K562 (cell line): ENCODE results near the gene C1orf50. TPM values are rescaled to one million over a fixed set of nuclear protein-coding genes. Genes with fewer than 3 reads are reported as not detected.
A peak's percentile ranks its signal among the peaks of the same experiment; 100 is the strongest.

ENCODE experiments used
- ATAC-seq: fragments of 200-7000 bp; cut with Tn5 transposase; 3 replicates; pipeline ENCODE4 v1.9.1; 2020; ENCODE audit warnings: moderate library complexity
- BruUV-seq: library from RNA; stranded (reverse); fragments of 400-500 nt; replicated peaks from 2 replicates; lab custom pipeline; 2021; lab: Mats Ljungman, UMichigan
- CTCF ChIA-PET: fragments of 300-600 bp; formaldehyde crosslinking; extraction: SDS; loops from one replicate; lab custom pipeline; 2021; ENCODE audit warnings: low intra/inter-chr PET ratio; lab: Yijun Ruan, JAX
- POLR2A ChIA-PET: fragments of 300-600, 350-650 bp; sonication (Branson Sonifier 250); formaldehyde crosslinking; extraction: SDS; loops from one replicate; lab custom pipeline; 2021; ENCODE audit warnings: antibody characterized with exemption, inconsistent platforms; lab: Yijun Ruan, JAX
- DNase-seq, 4 experiments: peaks; one replicate each; pipeline versions ENCODE4 v3.0.0 to v3.0.0-alpha.2; 2011 to 2018; ENCODE audit warnings: low spot score in 3 of 4, mixed read lengths in 3 of 4; ENCODE audit errors: extremely low read depth in 1 of 4
- FAIRE-seq: peaks from 2 replicates; lab custom pipeline; 2011; peaks lifted over from hg19 to GRCh38; lab: Jason Lieb, UNC
- H2AFZ ChIP-seq: 2 replicates; pipeline ENCODE4 v1.6.0; 2011; ENCODE audit warnings: low read depth, low read length, control low read depth, inconsistent platforms
- H3K27ac ChIP-seq: fragments of 200-600 bp; 3 replicates; pipeline ENCODE4 v1.8.0; 2011; ENCODE audit warnings: low read depth, mild to moderate bottlenecking, control low read depth, inconsistent platforms, low read length, moderate library complexity, mixed read lengths; ENCODE audit errors: extremely low read depth
- H3K27me3 ChIP-seq, 2 experiments: fragments of 300-600 bp in 1 of 2; 2 replicates in 1 of 2; 3 replicates in 1 of 2; pipeline versions ENCODE4 v1.6.0 to v1.8.0; 2011; ENCODE audit warnings: inconsistent platforms in 2 of 2, low read length in 2 of 2, mild to moderate bottlenecking in 1 of 2, mixed read lengths in 1 of 2, moderate library complexity in 1 of 2; ENCODE audit not compliant: control insufficient read depth in 2 of 2, insufficient read depth in 2 of 2
- H3K36me3 ChIP-seq: fragments of 300-600 bp; 3 replicates; pipeline ENCODE4 v1.8.0; 2011; ENCODE audit warnings: mild to moderate bottlenecking, low read length, inconsistent platforms; ENCODE audit not compliant: control insufficient read depth, insufficient read depth
- H3K4me1 ChIP-seq, 2 experiments: fragments of 200-600 bp in 1 of 2; replicated peaks in 1 of 2; 2 replicates in 1 of 2; 3 replicates in 1 of 2; pipeline versions ENCODE4 v1.5.1 to v1.8.0; 2011; ENCODE audit warnings: inconsistent platforms in 2 of 2, low read length in 2 of 2, mild to moderate bottlenecking in 1 of 2, mixed read lengths in 1 of 2, moderate library complexity in 1 of 2; ENCODE audit not compliant: control insufficient read depth in 2 of 2, insufficient read depth in 2 of 2
- H3K4me2 ChIP-seq: 2 replicates; pipeline ENCODE4 v1.6.1; 2011; ENCODE audit warnings: low read length, control low read depth, inconsistent platforms, mixed read lengths; ENCODE audit not compliant: insufficient read depth
- H3K4me3 ChIP-seq: fragments of 200-600 bp; sonication (generic), shearing (Covaris generic); 2 replicates; pipeline ENCODE4 v1.5.1; 2016; ENCODE audit warnings: control low read depth, inconsistent platforms
- H3K79me2 ChIP-seq: fragments of 200-600 bp; 3 replicates; pipeline ENCODE4 v1.8.0; 2011; ENCODE audit warnings: low read length, inconsistent platforms; ENCODE audit not compliant: control insufficient read depth, insufficient read depth
- H3K9ac ChIP-seq, 2 experiments: 2 replicates each; pipeline versions ENCODE4 v1.6.0 to v1.6.1; 2011; ENCODE audit warnings: low read depth in 2 of 2, low read length in 2 of 2, control low read depth in 1 of 2, inconsistent platforms in 1 of 2, mild to moderate bottlenecking in 1 of 2, mixed read lengths in 1 of 2; ENCODE audit not compliant: insufficient read depth in 1 of 2
- H3K9me1 ChIP-seq: one replicate; pipeline ENCODE4 v1.6.0; 2011; ENCODE audit warnings: inconsistent platforms, mild to moderate bottlenecking, low read length, moderate library complexity; ENCODE audit not compliant: control insufficient read depth, insufficient read depth
- H3K9me3 ChIP-seq: replicated peaks from 2 replicates; pipeline ENCODE4 v1.5.1; 2011; ENCODE audit warnings: low read depth, low read length, inconsistent platforms; ENCODE audit not compliant: control insufficient read depth, insufficient read depth
- H4K20me1 ChIP-seq: replicated peaks from 2 replicates; pipeline ENCODE4 v1.6.1; 2011; ENCODE audit warnings: low read length, inconsistent platforms, mixed read lengths; ENCODE audit not compliant: control insufficient read depth, insufficient read depth
- ATF1 ChIP-seq, 2 experiments: fragments of 450-650 bp in 1 of 2; IDR thresholded peaks; 2 replicates each; pipeline ENCODE4 v1.6.1; 2016; ENCODE audit warnings: missing compliant biosample characterization in 1 of 2, missing genetic modification characterization in 1 of 2
- ATF3 ChIP-seq, 2 experiments: fragments of 450-650 bp in 1 of 2; sonication (generic) in 1 of 2; formaldehyde crosslinking in 1 of 2; IDR thresholded peaks in 1 of 2; conservative IDR thresholded peaks in 1 of 2; 2 replicates each; pipeline versions ENCODE4 v1.6.1 to v1.8.1; 2016 to 2023; ENCODE audit warnings: mild to moderate bottlenecking in 2 of 2, moderate library complexity in 2 of 2, inconsistent platforms in 1 of 2, missing genetic modification reagents in 1 of 2
- ATF7 ChIP-seq: fragments of 450-650 bp; IDR thresholded peaks from 2 replicates; pipeline ENCODE4 v1.7.1; 2014; ENCODE audit warnings: mild to moderate bottlenecking, moderate library complexity
- CTBP1 ChIP-seq: fragments of 450-650 bp; IDR thresholded peaks from 2 replicates; pipeline ENCODE4 v1.6.1; 2016; ENCODE audit warnings: borderline replicate concordance
- E2F5 ChIP-seq: sonication (generic); formaldehyde crosslinking; IDR thresholded peaks from 2 replicates; pipeline ENCODE4 v1.8.0; 2022; ENCODE audit warnings: mild to moderate bottlenecking, missing genetic modification reagents
- JUND ChIP-seq, 2 experiments: IDR thresholded peaks; 2 replicates in 1 of 2; 3 replicates in 1 of 2; pipeline ENCODE4 v1.6.1; 2011; ENCODE audit warnings: borderline replicate concordance in 2 of 2, low read depth in 2 of 2, low read length in 2 of 2, improper control_type of control experiment in 1 of 2, missing biosample characterization in 1 of 2, missing genetic modification characterization in 1 of 2, missing genetic modification reagents in 1 of 2
- KLF1 ChIP-seq: fragments of 450-650 bp; IDR thresholded peaks from 2 replicates; pipeline ENCODE4 v1.6.1; 2016; ENCODE audit warnings: missing genetic modification characterization, missing compliant biosample characterization
- KLF6 ChIP-seq: fragments of 250-450 bp; sonication (Bioruptor Pico); IDR thresholded peaks from 2 replicates; pipeline ENCODE4 v1.4.0; 2020; ENCODE audit warnings: mild to moderate bottlenecking, moderate library complexity, borderline replicate concordance
- MECOM ChIP-seq: fragments of 250-450 bp; sonication (Bioruptor Pico); IDR thresholded peaks from 2 replicates; pipeline ENCODE4 v1.8.0; 2022; ENCODE audit warnings: inconsistent platforms
- MTA3 ChIP-seq: fragments of 450-650 bp; formaldehyde crosslinking; IDR thresholded peaks from 2 replicates; pipeline ENCODE4 v1.6.1; 2017; ENCODE audit warnings: mild to moderate bottlenecking, borderline replicate concordance
- NFXL1 ChIP-seq: fragments of 450-650 bp; formaldehyde crosslinking; IDR thresholded peaks from 2 replicates; pipeline ENCODE4 v1.4.0; 2021; ENCODE audit warnings: mild to moderate bottlenecking
- NR2C2 ChIP-seq, 2 experiments: fragments of 200-800 bp in 1 of 2; sonication (Bioruptor generic) in 1 of 2; sonication (generic) in 1 of 2; formaldehyde crosslinking in 1 of 2; IDR thresholded peaks; 2 replicates each; pipeline versions ENCODE4 v1.6.1 to v1.8.0; 2016 to 2022; ENCODE audit warnings: mild to moderate bottlenecking in 1 of 2, missing compliant biosample characterization in 1 of 2, missing genetic modification characterization in 1 of 2, missing genetic modification reagents in 1 of 2
- RCOR1 ChIP-seq, 2 experiments: IDR thresholded peaks; 2 replicates each; pipeline ENCODE4 v1.6.1; 2012; ENCODE audit warnings: low read depth in 2 of 2, low read length in 2 of 2, borderline replicate concordance in 1 of 2, improper control_type of control experiment in 1 of 2
- SMARCA4 ChIP-seq: fragments of 450-650 bp; IDR thresholded peaks from 2 replicates; pipeline ENCODE4 v1.6.1; 2016
- SPI1 ChIP-seq: IDR thresholded peaks from 2 replicates; pipeline ENCODE4 v1.6.1; 2011; ENCODE audit warnings: low read depth, low read length, control low read depth, borderline replicate concordance
- SRF ChIP-seq, 2 experiments: fragments of 250-450, 450-650 bp in 1 of 2; sonication (Bioruptor Pico) in 1 of 2; sonication (generic) in 1 of 2; formaldehyde crosslinking; IDR thresholded peaks; 2 replicates each; pipeline versions ENCODE4 v1.5.0 to v1.5.1; 2020 to 2022; ENCODE audit warnings: mild to moderate bottlenecking in 1 of 2, missing genetic modification reagents in 1 of 2
- ZNF316 ChIP-seq: fragments of 450-650 bp; IDR thresholded peaks from 2 replicates; pipeline ENCODE4 v1.6.1; 2016
- ZNF354B ChIP-seq: fragments of 250-450 bp; sonication (Bioruptor Pico); IDR thresholded peaks from 2 replicates; pipeline ENCODE4 v1.4.0; 2020
- WGBS: fragments of 100-300 bp; shearing (Covaris generic); methylation state at CpG from one replicate; pipeline ENCODE4 v1.1.6; 2016; ENCODE audit warnings: low coverage, mixed read lengths; ENCODE audit not compliant: insufficient coverage; ENCODE audit errors: missing lambda C conversion rate; 5-methylcytosine and 5-hydroxymethylcytosine counted together
- in situ Hi-C: fragments of 300-500 bp; cut with MboI; formaldehyde crosslinking; loops from 4 replicates; pipeline ENCODE4 v1.15.0; 2018; ENCODE audit warnings: inconsistent platforms, mixed read lengths
- intact Hi-C: fragments of 100-400 bp; cut with micrococcal nuclease; formaldehyde crosslinking; loops from 2 replicates; pipeline ENCODE4 v1.14.2; 2022
- polyA plus RNA-seq, 8 experiments: library from polyadenylated mRNA; depleted of rRNA in 4 of 8; stranded (reverse) in 5 of 8; unstranded in 3 of 8; fragments of >200 nt; fragmentation: Nextera tagmentation in 2 of 8; fragmentation: Illumina TruSeq in 1 of 8; extraction: Ambion mirVana in 2 of 8; extraction: Trizol in 1 of 8; gene quantifications; 2 replicates each; pipeline versions ENCODE4 v1.2.1 to v1.2.3, GENCODE V29; 2011 to 2014; ENCODE audit warnings: inconsistent platforms in 1 of 8, missing spikeins in 1 of 8
- total RNA-seq, 7 experiments: library from RNA; depleted of rRNA in 6 of 7; stranded (reverse); fragments of >200 nt in 6 of 7; fragmentation: Illumina TruSeq in 2 of 7; extraction: Trizol in 2 of 7; gene quantifications; 2 replicates each; pipeline versions ENCODE4 v1.2.1 to v1.2.3, GENCODE V29; 2011 to 2021; ENCODE audit warnings: low replicate concordance in 1 of 7

The C1orf50 gene
- total and polyA plus RNA-seq, 9 of the 15 experiments (the other 6 are each of a cell fraction or from before 2014, with no cell fraction given) = 0.55 to 13.9 (median 5.2) TPM

DNA sequence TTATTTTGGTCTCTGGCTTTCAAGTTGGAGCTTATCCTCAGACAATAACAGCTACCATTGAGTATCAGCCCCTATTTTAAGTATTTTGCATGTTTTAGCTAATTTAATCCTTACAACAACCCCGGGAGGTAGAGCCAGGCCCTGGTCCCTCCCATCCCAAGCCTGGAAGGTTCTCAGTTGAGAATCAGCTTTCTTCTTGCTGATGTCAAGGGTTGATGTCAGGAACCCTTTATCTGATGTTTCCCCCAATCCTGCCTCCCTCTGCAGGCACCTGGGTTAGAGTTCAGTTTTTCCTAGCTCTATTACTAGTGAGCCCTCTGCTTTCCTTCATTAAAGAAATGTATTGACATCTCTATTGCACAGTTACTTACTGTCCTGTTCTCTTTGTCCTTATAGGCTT, 53.8 kb downstream of the C1orf50 start:
- no peak for FAIRE-seq
- in situ Hi-C loops = no loop called here
- Histone ChIP-seq H3K4me2 (no peak overlapping the region; the same call in 1 of the 2 replicates), H3K36me3 (peaks cover 3% of the 10 kb centered on the region; the same call in 1 of the 3 replicates), H3K9ac (peak overlapping the region in 1 of 2 experiments; percentile 0; a peak in 2 of 4 replicates), H2AFZ (peak overlapping the region; percentile 3; the same call in 1 of the 2 replicates), H3K27ac (peak overlapping the region; percentile 19; the same call in 2 of the 3 replicates)
- no TSS peak for BruUV-seq
- no peak for ATAC-seq
- peak in 1 of 4 experiments; percentile 55 for DNase-seq
- TF ChIP-seq MECOM (CRISPR knock-in tag) (no peak), SPI1 (no peak), MTA3 (peak; percentile 25; the same call in 1 of the 2 replicates), ATF1 (CRISPR knock-in tag; IDR thresholded peaks at IDR 0.05) (no peak), ATF1 (tag; IDR thresholded peaks at IDR 0.05) (peak; percentile 54), CTBP1 (peak; percentile 36; the same call in 1 of the 2 replicates), KLF1 (no peak), ATF3 (IDR thresholded peaks at IDR 0.05) (no peak), ATF3 (CRISPR knock-in tag; conservative IDR thresholded peaks at IDR 0.05) (0 out of 2 replicates have a peak, but pooled peaks have one; percentile 20), SRF (CRISPR knock-in tag; IDR thresholded peaks at IDR 0.05) (peak in 1 of 2 experiments; percentile 56; a peak in 1 of 4 replicates), JUND (IDR thresholded peaks at IDR 0.05; ENCODE audit: borderline replicate concordance, low read depth, low read length) (no peak), JUND (tag; IDR thresholded peaks at IDR 0.05; ENCODE audit: borderline replicate concordance, low read depth, low read length) (peak; percentile 38; the same call in 1 of the 3 replicates), NFXL1 (no peak), ATF7 (peak; percentile 19; the same call in 1 of the 2 replicates), SMARCA4 (peak; percentile 16; the same call in 1 of the 2 replicates), KLF6 (CRISPR knock-in tag) (no peak), NR2C2 (CRISPR knock-in tag; IDR thresholded peaks at IDR 0.05) (no peak), NR2C2 (tag; IDR thresholded peaks at IDR 0.05) (peak; percentile 38), ZNF354B (CRISPR knock-in tag) (no peak), E2F5 (no peak), ZNF316 (no peak), RCOR1 (IDR thresholded peaks at IDR 0.05; ENCODE audit: borderline replicate concordance in 1 of 2, low read depth in 2 of 2, low read length in 2 of 2) (peak in 1 of 2 experiments; percentile 34; a peak in 1 of 4 replicates)
- TF ChIP-seq, all 486 proteins: peak for 10
- no peaks in the 10 kb centered on the region for H3K27me3 ChIP-seq
- H3K4me1 ChIP-seq = peaks cover 28 to 68% of the 10 kb centered on the region in 2 experiments
- no peaks in the 10 kb centered on the region for H3K9me3 ChIP-seq
- peaks cover 42% of the 10 kb centered on the region for H3K79me2 ChIP-seq
- intact Hi-C loops = loop anchor here (5.0 kb wide), 1 partner anchor 141 kb away; no protein-coding TSS in a partner anchor
- no peaks in the 10 kb centered on the region for H3K9me1 ChIP-seq
- CTCF ChIA-PET = no interaction called here
- 17% methylated on average over 1 of the region's 1 CpG for WGBS
- no peak overlapping the region for H3K4me3 ChIP-seq
- no peaks in the 10 kb centered on the region for H4K20me1 ChIP-seq
- POLR2A ChIA-PET = interaction anchor here (0.6 to 8.7 kb wide), 12 partner anchors 8 to 240 kb away, joined by 3 to 76 read pairs (median 4); partner anchors contain the start of gene ZNF691
